Glomerular visceral epithelial cell (primary cell): ENCODE measurements around the gene ERGIC3.
"Not testable (repeated sequence)": the region's sequence is repeated elsewhere in the genome, so short reads cannot be mapped to it uniquely, and the experiment has no call there.

Experiments
- DNase-seq: peaks from one replicate; pipeline ENCODE4 v3.0.0-alpha.2; 2016; ENCODE audit errors: extremely low spot score

ERGIC3 gene

GRCh38 chr20:35517767-35518166 is 24.1 kb upstream of the ERGIC3 start:
- DNase-seq = not testable (repeated sequence)

DNA sequence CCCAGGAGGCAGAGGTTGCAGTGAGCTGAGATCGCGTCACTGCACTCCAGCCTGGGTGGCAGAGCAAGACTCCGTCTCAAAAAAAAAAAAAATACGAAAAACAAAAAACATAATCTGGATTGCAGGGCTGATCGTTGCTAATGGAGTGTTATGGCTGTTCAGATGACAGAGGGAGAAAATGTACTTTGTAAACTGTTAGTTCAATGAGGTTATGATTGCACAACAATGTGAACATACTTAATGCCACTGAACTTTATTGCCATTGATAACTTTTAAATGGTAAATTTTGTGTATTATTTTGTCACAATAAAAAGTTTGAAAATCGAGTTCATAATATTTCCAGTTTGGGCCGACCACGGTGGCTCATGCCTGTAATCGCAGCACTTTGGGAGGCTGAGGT is 22.9 kb upstream of the ERGIC3 start:
- DNase-seq = no peak

DNA sequence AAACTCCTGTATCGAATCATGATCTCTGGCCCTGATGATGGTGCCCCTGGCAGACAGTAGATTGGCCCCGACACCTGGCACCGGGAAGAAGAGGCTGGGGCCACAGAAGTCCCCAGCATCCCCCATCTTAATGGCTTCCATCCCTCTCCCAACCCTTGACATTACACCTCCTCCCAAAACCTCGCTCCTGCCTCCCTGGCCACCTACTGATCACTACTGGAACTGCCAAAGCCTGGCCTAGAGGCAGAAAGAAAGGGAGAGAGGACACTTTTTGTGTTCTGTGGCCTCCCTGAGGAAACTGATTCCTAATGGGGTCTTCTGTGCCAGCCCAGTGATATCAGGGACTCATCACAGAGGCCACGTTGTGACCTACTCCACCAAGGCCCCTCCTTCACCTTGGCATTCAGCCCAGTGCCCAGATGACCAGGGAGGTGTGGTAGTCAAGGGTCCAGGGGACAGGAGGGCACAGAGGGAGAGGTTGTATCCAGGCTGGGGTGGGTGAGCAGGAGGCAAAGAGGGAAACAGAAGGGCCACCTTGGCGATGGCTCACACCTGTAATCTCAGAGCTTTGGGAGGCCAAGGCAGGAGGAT is 18.5 kb upstream of the ERGIC3 start:
- DNase-seq = no peak

DNA sequence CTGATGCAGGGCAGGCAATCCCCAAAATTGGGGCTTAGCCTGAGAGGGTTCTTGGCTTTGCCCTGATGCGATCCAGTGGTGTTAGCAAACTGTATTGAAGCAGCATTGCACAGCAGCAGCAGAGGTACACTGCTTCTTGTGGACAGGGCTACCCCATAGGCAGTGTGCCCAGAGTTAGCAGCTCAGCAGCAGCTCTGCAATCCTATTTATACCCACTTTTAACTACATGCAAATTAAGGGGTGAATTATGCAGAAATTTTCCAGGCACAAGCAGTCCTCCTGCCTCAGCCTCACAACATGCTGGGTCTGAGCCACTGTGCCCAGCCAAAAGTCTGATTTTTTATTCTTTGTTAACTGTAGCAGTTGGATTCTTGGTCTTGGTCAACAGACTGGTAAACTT is 16.2 kb upstream of the ERGIC3 start:
- DNase-seq = no peak

- no peak for DNase-seq
Observed at GRCh38 chr20:35527122-35527769, 14.6 kb upstream of the ERGIC3 start.

DNA sequence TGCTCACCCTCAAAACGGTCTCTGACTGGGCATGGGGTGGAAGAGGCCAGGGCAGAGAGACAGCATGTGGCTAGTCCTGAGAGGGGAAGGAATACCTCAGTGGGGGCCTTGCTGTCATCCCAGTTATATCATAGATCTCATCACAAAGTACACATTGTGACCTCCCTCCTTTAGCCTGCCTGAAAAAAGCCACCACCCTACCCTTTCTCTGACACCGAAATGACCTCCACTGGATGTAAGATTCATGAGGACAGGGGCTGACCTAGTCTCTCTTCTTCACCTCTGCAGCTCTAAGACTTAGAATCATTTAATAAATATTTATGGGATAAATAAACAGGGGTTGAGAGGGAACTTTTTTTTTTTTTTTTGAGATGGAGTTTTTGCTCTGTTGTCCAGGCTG is 12.3 kb upstream of the ERGIC3 start, which contains the start of gene C20orf173:
Gene C20orf173, minus strand, starts transcription at position 101 of the 400 bp plus-strand sequence. CDS start 279 bp downstream, outside the sequence.
- no peak for DNase-seq

DNA sequence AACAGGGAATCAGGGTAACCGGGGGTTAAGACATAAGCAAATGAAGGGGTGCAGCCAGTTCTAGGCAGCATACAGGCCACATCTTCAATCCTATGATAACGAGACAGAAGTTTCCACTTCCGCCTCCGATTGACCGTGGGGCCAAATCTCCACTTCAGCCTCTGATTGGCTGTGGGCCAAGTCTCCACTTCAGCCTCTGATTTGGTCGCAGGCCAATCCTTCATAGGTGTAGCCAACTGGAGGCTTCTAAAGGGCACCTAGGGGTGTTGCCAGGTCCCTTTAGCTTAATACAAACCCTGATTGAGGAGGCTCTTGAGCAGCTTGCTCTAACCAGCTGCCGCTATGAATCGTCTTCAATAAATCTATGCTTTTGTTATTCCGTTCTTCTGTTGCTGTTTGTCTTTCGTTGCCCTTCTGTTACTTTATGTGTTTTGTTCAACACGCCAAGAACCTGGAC is 2.1 kb upstream of the ERGIC3 start:
- no peak for DNase-seq

GRCh38 chr20:35541118-35541782 is 628 bp upstream of the ERGIC3 start:
- DNase-seq = no peak

DNA sequence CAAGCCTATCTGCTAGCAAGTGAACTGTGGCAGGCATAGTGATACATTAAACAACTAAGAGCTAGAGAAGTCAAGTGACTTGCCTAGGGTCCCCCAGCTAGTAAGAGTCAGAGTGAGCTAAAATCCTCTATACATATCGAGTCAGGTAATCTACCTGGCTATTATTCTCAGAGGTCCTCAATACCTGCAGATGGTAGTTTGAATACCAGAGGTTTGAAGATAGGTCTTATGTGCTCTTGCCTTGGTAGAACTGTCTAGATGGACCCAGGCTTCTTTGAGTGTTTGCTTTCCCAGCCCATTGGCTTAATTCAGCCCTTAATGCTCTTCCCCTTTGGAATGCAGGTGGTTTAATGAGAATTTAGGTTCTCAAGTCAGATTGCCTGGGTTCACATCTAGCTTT is 1.1 kb downstream of the ERGIC3 start:
- DNase-seq = no peak

- no peak for DNase-seq
Observed at GRCh38 chr20:35544436-35544835, 2.6 kb downstream of the ERGIC3 start.

DNA sequence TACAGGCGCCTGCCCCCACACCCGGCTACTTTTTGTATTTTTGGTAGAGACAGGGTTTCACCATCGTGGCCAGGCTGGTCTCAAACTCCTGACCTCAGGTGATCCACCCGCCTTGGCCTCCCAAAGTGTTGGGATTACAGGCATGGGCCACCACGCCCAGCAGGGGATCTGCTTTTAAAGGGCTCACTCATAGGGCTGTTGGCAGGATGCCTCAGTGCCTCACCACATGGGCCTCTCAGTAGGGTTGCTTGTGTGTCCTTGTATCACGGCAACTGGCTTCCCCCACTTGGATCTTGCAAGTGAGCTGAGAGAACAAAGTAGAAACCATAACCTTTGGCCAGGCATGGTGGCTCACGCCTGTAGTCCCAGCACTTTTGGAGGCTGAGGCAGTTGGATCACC is 3.1 kb downstream of the ERGIC3 start:
- peak; percentile 73 for DNase-seq

- DNase-seq = no peak
Observed at GRCh38 chr20:35546127-35546526, 4.2 kb downstream of the ERGIC3 start.

- no peak for DNase-seq
Observed at GRCh38 chr20:35547329-35547728, 5.5 kb downstream of the ERGIC3 start.

DNA sequence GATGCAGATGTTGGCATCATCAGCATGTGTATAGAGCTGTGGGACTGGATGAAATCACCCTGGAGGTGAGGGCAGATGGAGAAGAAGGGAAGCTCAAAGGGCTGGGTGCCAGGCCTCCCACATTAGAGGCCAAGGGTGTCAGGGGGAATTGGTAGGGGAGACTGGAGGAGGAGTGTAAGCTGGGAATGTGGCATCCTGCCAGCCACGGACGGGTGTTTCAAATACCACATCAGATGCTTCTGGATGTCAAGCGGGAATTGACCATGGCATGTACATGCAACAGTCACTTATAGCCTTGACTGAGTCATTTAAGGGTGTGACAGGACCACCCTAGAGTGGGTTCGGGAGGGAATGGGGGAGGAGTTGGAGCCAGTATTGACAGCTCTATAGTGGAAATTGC is 9.6 kb downstream of the ERGIC3 start:
- no peak for DNase-seq

- DNase-seq = no peak
Observed at GRCh38 chr20:35552914-35553313, 11.0 kb downstream of the ERGIC3 start.

DNA sequence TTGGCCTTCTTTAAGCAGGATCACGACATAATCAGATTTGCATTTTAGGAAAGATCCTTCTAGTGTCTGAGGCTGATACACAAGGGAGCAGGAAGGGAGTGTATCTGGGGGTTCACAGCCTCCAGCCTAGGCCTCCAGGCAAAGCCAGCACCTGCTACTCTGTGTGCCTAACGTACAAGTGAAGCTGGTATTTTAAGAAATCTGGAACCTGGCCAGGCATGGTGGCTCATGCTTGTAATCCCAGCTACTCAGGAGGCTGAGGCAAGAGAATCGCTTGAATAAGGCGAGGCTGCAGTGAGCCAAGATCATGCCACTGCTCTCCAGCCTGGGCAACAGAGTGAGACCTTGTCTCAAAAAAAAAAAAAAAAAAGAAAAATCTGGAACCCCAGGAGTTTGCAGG is 13.6 kb downstream of the ERGIC3 start:
- DNase-seq = not testable (repeated sequence)

GRCh38 chr20:35555951-35556645 is 14.2 kb downstream of the ERGIC3 start:
- no peak for DNase-seq

DNA sequence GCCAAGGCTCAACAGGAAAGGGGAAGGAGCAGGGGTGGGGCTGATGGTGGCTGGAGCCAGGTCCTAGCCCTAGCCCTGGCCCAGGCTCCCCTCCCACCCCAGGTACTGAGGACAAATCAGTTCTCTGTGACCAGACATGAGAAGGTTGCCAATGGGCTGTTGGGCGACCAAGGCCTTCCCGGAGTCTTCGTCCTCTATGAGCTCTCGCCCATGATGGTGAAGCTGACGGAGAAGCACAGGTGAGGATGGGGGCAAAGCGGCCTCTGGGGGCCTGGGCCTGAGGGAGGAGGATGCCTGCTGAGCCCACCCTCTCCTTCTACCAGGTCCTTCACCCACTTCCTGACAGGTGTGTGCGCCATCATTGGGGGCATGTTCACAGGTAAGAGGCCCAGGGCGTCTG is 15.0 kb downstream of the ERGIC3 start:
- no peak for DNase-seq

DNA sequence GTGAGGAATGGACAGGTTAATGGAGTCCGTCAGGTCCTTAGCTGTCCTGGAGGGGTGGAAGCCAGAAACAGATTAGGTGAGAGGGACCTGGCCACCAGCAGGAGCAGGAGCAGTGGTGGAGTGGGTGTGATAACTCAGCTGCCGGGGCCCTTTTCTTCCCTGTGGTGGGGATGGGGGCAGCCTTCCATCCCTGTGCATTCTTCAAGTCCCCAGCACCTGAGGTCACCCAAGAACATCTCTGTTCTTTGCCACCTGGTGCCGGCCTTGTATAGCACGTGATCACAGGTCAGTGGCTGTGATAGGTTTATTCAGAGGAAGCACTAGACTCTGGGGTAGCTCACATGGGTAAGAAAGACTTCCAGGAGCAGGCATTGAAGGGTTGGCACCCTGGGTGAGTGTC is 16.6 kb downstream of the ERGIC3 start:
- DNase-seq = no peak

DNA sequence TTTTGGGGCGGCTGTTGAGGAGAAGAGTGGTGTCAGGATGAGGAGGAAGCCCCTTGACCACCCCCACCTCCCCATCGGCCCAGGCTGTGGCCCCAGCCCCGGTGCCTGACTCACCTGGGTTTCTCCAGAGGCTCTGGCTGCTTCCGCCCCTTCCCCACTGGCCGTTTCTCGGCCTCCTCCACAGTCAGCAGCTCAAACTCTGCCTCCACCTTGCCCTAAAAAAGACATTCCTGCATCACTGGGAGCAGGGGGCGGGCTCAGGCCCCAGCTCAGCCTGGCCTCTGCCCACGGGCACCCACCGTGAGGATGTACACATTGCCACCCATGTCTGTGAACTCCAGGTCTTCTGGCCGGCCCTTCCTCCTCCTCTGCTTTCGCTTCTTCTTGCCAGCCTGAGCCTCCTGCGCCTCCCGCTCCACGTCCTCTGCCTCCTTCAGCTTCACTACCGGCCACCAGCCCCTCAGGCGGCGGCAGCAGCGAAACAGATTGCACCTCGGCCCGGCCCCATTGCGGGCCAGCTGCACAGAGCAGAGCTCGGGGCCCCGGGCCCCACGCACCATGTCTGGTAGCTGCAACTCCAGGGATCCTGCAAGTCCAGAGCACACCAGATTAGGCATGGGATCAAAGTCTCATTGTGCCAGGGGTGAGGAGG is 17.3 kb downstream of the ERGIC3 start:
- no peak for DNase-seq

DNA sequence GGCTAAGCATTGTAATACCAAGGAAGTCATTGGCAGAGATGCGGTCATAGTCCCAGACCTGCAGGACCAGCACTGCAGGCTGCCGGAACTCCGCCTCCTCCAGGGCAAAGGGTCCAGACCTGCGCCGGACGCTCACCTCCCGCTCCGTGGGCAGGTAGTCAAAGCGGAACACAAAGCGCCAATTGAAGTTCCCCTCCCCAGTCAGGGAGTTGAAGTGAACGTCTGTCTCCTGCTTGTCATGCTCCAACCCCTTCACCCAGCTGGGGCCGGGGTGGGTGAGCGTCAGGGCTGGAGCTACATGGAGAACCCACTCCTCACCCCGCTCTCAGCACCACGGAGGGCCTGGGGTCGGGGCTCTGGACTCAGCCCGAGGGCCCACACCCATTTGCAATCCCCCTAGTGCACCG is 18.2 kb downstream of the ERGIC3 start:
- no peak for DNase-seq

DNA sequence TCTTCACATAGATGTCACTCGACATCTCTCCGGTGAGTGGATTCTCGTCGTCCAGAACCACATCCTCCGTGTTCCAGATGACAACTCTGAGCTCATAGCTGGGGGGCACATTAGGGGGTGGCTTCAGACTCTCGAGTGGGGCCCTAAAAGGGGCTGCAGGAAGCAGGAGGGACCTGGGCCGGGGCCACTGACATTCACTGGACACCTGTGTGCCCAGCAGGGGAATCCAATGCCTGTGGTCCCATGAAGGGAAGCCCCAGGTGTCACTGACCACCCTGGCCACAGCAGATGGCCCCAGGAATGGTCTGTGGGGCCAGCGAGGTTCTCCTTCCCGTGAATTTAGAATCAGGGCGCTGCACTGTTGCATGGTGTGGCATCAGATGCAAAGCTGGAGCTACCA is 18.7 kb downstream of the ERGIC3 start:
- no peak for DNase-seq
